Measurements from ENCODE around the gene PLA2G2E.

Gene PLA2G2E
- 0 to 0.22 (median 0) reads per million in 17 experiments for total RNA-seq

DNA sequence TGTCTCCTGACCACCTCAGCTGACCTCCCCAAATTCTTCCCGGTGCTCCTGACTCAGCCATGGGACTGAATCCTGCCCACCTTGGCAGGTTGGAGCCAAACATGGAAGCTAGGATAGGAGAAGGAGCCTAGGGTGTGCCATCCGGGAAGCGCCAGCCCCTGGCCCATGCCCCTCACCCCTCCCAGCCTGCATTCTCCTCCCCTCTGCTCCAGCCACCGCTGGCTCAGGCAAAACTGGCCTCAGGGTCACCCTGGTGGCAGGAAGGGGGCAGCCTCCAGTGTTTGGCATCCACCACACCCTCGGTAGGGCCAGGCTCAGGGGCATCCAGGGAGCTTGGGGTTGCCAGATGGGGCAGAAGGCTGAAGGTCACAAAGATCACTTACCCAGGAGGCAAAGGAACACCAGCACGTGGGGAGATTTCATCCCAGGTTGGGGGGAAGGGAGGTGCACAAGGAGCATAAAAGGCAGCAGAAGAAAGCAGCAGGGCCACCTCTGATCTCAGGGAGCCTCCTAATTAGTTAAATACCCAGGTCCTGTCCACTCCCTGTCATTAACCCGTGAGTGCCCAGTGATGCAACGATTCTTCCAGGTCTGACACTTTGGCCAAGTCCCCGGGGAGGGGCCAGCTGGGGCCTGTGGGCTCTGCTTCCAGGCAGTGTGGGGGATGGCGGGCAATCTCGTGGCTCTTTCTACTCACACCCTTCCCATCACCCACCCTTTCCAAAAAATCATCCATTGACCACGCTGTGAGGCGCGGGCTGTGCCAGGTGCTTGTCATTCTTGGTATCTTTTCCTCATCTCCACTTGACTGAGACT lies at the start of gene PLA2G2E:
TSS of gene PLA2G2E (minus strand) at position 481 of the 816 bp plus-strand sequence. CDS start at position 423, 58 bp downstream.
- DNase-seq = no peak

- DNase-seq = no peak
Measured at GRCh38 chr1:19971664-19972063, 48.2 kb upstream of the PLA2G2E start.

- DNase-seq = peak in 1 of 4 experiments; percentile 3
Measured at GRCh38 chr1:19969898-19970660, 46.7 kb upstream of the PLA2G2E start.

GRCh38 chr1:19967808-19968207 lies 44.4 kb upstream of the PLA2G2E start:
- no peak for DNase-seq

GRCh38 chr1:19964542-19964941 lies 41.1 kb upstream of the PLA2G2E start:
- no peak for DNase-seq

GRCh38 chr1:19963636-19964035 lies 40.2 kb upstream of the PLA2G2E start:
- no peak for DNase-seq

DNA sequence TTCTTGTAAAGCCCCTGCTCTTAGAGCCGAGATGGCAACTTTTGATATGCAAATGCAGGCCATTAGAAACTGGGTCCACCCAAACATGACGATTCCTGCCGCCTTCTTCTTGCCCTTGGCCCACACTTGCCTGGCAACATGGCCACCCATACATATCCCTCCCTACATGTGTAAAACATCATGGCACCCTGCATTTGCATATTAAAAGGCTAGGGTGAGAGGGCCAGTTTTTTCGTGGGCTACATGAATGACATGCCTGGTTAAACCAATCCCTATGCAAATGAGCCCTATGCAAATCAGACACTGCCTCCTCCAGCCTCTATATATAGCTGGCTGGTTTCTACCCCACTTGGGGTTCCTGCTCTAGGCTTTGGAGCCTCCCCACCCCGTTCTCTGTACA lies 37.2 kb upstream of the PLA2G2E start:
- DNase-seq = no peak

- DNase-seq = no peak
Measured at GRCh38 chr1:19957779-19958178, 34.4 kb upstream of the PLA2G2E start.

DNA sequence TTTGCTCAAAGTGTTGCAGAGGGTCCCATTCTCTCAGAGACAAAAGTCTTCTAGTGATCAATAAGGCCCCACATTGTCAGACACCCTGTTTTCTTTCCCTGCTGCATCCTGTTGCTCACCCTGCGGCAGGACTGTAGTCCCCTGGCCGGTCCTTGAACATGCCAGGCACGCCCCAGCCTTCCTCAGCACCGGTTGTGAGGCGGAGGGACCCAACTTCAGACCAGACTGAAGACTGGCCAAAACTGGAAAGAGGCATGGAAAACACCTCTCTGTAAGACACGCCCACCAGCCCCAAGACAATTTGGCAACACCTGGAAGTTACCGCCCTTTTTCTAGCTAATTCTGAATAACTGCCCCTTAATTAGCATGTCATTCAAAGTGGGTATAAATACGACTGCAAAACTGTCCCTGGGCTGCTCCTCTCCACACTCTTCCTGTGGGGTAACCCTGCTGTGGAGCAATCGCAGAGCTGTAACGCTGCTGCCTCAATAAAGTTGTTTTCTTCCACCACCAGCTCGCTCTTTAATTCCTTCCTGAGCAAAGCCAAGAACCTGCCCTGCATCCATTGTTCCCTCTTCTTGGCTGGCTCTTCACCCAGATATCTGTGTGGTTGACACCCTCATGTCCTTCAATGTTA lies 32.2 kb upstream of the PLA2G2E start:
- no peak for DNase-seq

GRCh38 chr1:19954059-19954458 lies 30.6 kb upstream of the PLA2G2E start:
- no peak for DNase-seq

GRCh38 chr1:19949016-19949415 lies 25.6 kb upstream of the PLA2G2E start:
- DNase-seq = no peak

DNA sequence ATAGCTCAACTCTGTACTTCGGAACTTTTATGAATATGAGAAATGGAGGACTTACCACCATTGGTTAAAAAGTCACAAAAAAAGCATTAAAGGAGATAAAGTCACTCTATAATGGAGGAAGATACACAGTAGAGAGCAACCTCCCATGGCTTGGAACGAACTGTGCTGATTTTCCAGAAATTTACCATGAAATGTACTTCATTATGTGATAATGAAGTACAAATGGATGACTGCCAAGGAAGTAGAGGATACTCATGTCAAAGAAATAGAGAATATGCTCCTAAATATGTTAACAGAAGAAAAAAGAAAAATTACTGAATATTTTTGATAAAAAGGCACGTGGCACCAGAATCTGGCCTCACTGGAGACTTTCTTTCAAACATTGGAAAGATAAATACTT lies 23.6 kb upstream of the PLA2G2E start:
- no peak for DNase-seq

GRCh38 chr1:19946331-19946751 lies 22.9 kb upstream of the PLA2G2E start:
- no peak for DNase-seq

GRCh38 chr1:19945914-19946313 lies 22.5 kb upstream of the PLA2G2E start:
- no peak for DNase-seq

- no peak for DNase-seq
Measured at GRCh38 chr1:19942657-19943056, 19.2 kb upstream of the PLA2G2E start.

DNA sequence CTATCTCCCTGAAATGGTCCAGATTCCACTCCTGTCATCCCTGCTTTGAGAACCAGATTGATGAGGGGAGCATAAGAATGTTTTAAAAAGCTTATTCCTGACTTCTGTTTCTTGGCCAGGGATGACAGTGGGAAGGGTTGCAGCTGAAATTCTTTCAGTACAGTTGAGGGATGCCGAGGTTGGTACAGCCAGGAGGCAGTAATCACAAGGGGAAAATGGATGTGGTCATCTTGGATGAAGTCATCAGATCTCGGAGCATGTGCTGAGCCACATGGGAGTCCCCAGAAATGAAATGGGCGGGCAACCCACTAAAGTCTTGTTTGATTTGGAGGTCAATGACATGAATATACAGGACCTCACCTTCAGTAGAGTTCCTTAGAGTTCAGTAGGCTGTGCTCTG lies 18.7 kb upstream of the PLA2G2E start:
- DNase-seq = no peak

GRCh38 chr1:19941206-19941568 lies 17.8 kb upstream of the PLA2G2E start:
- DNase-seq = no peak

DNA sequence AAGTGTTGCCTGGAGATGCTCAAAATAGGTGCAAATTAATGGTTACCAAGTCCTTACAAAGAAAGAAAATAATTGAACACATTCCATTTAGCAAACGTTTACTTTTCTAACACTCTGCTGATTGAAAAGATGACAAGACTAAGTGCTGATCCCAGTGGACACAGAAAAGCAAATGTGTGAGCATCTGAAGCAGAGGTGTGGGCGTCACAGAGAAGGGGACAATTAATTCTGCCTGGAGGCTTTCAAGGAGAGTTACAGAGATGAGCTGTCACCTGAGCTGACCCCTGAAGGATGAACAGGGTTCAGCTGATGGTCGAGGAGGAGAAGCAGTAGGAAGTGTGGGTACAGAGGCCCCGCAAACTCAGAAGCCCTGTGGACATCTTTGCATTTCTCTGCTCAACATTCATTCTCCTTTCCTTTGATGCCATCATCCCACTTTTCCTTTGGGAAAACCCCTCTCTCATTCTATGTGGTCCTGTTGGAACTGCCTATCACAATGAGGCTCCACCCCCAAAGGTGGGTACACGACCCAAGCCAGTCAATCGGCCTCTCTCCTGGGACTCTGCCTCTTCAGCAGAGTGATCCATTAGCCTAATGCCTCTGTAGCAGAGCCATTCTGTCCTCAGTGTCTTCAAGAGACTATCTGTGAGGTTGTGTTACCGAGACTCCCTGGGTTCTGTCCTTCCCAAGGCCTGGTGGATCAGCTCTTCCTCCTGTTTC lies 17.2 kb upstream of the PLA2G2E start:
- no peak for DNase-seq

- no peak for DNase-seq
Measured at GRCh38 chr1:19938472-19938871, 15.1 kb upstream of the PLA2G2E start.

DNA sequence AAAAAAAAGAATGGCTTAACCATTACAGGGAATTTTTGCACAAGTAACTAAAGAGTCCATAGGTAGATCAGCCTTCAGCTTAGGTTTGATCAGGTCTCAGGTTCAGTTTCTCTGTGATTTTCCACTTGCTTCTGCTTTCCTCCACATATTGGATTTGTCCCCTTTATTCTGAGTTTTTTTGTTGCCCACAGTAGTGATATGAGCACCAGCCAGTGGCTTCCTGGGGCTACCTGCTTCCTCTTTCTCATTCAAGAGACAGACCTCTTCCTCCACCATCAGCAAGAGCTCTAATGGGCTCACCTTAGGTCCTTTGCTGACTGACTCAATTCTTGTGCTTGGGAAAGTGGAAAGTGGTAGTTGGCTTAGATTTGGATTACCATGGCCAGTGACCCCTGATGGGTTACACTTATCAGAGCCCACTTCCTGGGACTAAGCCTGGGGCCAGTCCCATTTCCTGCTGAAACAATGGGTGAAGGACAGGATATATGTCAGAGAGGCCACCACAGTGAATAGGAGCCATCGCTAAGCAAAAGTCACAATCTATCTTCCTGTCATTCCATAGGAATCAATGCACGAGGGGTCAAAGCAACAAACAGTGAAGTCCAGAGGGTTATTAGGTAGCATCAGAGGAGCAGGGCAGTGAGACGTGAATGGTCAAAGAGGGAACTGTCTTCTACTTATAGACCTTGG lies 12.8 kb upstream of the PLA2G2E start:
- no peak for DNase-seq

DNA sequence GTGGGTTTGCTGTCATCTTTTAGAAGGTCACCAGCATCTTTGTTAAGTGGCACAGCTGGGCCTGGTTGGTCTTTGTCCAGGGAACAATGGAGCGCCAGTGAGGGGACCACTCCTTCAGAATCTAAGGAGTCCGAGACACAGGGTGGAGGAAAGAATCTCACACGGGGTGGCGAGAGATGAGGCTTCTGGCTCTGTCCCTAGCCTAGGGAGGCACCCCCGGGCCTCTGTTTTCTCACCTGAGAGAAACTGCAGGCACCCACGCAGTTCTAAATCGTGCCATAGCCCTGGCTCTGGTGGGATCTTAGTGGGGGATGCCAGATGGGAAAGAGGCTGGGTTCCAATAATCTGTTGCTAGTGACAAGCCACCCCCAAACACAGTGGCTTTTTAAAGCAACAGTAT lies 10.9 kb upstream of the PLA2G2E start:
- DNase-seq = no peak

- DNase-seq = no peak
Measured at GRCh38 chr1:19932866-19933265, 9.4 kb upstream of the PLA2G2E start.

All from suppressor macrophage (primary cell).